GDM1 (cell line): ENCODE data around the gene OR2B6.
"Not testable (repeated sequence)": the region's sequence is repeated elsewhere in the genome, so short reads cannot be mapped to it uniquely, and the experiment has no call there.

Experiments used
- DNase-seq: peaks from one replicate; lab custom pipeline; 2025; lab: John Stamatoyannopoulos, UW

Gene OR2B6

GRCh38 chr6:27956941-27957340 is at the start of gene OR2B6:
Gene OR2B6, plus strand, starts transcription at chr6:27957241. Its CDS starts 0 bp downstream, at chr6:27957241.
- no peak for DNase-seq

- no peak for DNase-seq
Observed at GRCh38 chr6:27908017-27908416, 49.0 kb upstream of the OR2B6 start.

- no peak for DNase-seq
Observed at GRCh38 chr6:27911956-27912446, 45.0 kb upstream of the OR2B6 start, which contains the start of gene OR2B2. Gene OR2B2, minus strand, starts transcription at chr6:27912396. Its CDS starts 77 bp downstream, at chr6:27912319.

- no peak for DNase-seq
Observed at GRCh38 chr6:27922949-27923348, 34.1 kb upstream of the OR2B6 start.

GRCh38 chr6:27924179-27924578 is 32.9 kb upstream of the OR2B6 start:
- DNase-seq, result no peak

- DNase-seq, result not testable (repeated sequence)
Observed at GRCh38 chr6:27928041-27928440, 29.0 kb upstream of the OR2B6 start.

GRCh38 chr6:27929930-27930329 is 27.1 kb upstream of the OR2B6 start:
- not testable (repeated sequence) for DNase-seq

- DNase-seq, result no peak
Observed at GRCh38 chr6:27931209-27931608, 25.8 kb upstream of the OR2B6 start.

GRCh38 chr6:27940766-27941165 is 16.3 kb upstream of the OR2B6 start:
- no peak for DNase-seq

- not testable (repeated sequence) for DNase-seq
Observed at GRCh38 chr6:27943072-27943471, 14.0 kb upstream of the OR2B6 start.

GRCh38 chr6:27948237-27948636 is 8.8 kb upstream of the OR2B6 start:
- no peak for DNase-seq

- no peak for DNase-seq
Observed at GRCh38 chr6:27951040-27951439, 6.0 kb upstream of the OR2B6 start.

GRCh38 chr6:27957516-27957915 is 475 bp downstream of the OR2B6 start:
- no peak for DNase-seq

- no peak for DNase-seq
Observed at GRCh38 chr6:27962506-27962905, 5.5 kb downstream of the OR2B6 start.

- DNase-seq, result no peak
Observed at GRCh38 chr6:27966044-27966443, 9.0 kb downstream of the OR2B6 start.

- no peak for DNase-seq
Observed at GRCh38 chr6:27966816-27967426, 9.9 kb downstream of the OR2B6 start.

- no peak for DNase-seq
Observed at GRCh38 chr6:27970444-27970843, 13.4 kb downstream of the OR2B6 start.

GRCh38 chr6:27972750-27973149 is 15.7 kb downstream of the OR2B6 start:
- DNase-seq, result no peak

GRCh38 chr6:27977387-27977786 is 20.3 kb downstream of the OR2B6 start:
- no peak for DNase-seq

GRCh38 chr6:27978705-27979104 is 21.7 kb downstream of the OR2B6 start:
- no peak for DNase-seq

GRCh38 chr6:27980111-27980510 is 23.1 kb downstream of the OR2B6 start:
- DNase-seq, result no peak

GRCh38 chr6:27986928-27987725 is 30.1 kb downstream of the OR2B6 start:
- no peak for DNase-seq

- no peak for DNase-seq
Observed at GRCh38 chr6:27994616-27995015, 37.6 kb downstream of the OR2B6 start.
